DMS53 (cell line): ENCODE results near the gene CMTM8.
A peak's percentile ranks its signal among the peaks of the same experiment; 100 is the strongest.

Experiments used
- DNase-seq: peaks from one replicate; lab custom pipeline; 2025; lab: John Stamatoyannopoulos, UW

CMTM8 gene

DNA sequence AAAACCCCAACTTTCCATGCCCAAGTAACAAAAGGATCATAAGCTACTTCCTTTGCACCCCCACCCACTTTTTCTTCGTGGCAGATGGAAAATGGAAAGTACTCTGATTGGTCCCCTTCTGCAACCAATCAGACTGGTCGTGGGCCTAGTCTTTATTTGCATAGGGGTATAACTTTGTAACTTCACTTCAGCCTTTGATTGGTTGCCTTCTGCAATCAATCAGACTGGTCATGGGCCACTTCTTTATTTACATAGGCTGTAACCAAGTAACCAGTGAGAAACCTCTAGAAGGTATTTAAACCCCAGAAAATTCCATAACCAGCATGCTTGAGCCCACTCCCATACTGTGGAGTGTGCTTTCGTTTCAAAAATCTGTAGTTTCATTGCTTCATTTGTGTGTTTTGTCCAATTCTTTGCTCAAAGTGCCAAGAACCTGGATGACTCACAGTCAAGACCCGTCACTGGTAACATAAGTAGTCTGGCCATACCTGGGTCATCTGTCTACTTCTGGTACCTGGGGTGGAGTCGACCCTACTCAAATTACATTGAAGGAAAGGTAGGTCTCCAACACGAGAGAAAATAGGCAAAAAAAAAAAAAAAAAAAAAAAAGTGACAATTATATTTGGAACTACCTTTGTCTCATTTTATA, 41.9 kb downstream of the CMTM8 start:
- peak; percentile 37 for DNase-seq

DNA sequence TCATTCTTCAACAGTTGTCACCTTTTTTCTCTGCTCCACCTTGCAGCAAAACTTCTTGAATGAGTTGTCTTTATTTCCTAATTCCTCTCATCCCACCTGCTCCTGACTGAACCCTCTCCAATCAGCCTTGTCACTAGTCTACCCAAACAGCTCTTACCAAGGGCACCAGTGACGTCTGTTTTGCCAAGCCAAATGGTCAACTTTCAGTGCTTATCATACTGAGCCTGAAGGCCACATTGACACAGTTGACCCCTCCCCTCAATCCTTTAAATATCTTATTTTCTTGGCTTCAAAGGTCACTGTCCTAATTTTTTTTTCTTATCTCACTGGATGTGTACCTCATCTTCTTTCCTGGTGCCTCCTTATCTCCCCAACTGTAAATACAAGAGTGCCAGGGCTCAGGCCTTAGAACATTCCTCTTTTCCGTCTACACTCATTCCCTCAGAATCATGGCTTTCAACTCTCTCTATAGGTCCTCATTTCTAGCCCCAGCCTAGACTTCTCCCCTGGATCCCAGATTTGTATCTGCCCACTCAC, 43.2 kb downstream of the CMTM8 start:
- DNase-seq: no peak

DNA sequence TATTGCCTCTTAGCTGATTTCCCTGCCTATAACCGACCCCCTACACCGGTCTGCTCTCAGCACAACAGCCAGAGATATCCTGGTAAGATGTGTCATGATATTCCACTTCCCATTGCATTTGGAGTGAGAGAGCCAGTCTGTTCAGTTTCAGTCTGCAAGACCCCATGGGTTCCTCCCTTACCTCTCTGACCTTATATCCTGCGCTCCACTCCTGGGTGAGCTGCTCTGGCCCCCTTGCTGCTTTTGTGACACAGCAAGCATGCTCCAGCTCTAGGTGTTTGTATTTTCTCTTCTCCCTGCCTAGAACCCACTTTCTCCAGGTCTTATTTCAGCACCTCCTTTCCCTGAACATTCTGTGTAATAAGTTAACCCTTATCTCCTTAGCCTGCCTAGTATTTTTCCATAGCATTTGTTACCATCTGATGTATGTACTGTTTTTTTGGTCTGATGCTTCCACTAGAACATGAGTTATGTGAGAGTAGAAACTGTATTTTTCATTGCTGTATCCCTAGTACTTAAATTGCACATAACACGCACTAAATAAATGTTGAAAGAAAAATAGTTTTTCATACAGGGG, 44.2 kb downstream of the CMTM8 start:
- no peak for DNase-seq

DNA sequence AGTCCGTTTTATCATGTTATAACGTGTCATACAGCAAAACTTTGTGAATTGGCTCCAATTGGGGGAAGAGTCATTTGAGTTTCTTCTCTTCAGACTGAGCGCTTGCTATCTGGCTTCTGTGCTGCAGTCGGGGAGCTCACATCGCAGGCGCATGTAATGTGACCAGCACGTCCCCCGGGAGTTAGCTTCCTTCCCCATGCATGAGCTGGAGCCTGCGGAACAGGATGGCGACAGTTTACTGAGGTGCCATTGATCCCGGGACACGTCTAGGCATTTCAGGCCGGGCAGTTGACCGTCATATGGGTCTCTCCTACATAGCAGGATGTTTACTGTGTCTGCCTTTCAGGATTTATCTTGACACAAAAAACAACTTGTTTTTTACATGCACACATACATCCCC, 44.8 kb downstream of the CMTM8 start:
- no peak for DNase-seq

DNA sequence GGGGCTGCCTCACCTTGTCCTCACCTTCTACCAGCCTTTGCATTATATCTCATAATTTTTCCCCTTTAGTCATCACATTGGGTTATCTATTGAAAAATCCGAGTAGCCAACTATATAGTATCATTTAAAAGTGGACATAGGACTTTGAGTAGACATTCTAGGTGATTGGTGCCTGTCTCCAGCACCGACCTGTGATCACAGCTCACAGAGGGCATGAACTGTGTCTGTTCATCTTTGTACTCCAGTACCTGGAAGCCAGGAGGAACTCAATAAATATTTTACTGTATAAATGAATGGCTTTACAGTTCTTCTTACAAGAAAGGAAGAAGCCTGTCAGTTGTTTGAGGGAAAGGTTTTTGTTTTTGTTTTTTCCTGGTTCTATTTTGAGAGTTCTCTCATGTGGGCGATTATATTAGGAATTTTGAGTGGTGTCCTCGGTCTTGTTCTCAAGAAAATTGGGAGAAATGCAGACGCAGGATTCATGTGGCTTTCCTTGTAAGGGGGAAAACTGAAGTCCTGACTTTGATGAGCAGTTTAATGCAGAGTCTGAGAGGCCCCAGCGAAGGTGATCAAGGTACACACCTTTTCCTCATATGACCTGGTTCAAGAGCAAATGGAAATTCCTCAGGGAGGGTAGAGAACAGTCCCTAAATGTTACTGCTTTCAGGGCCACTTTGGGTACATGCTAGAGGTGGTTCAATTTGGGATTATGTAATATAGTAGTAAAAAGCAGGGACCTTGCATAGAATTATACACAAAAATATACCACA, 46.1 kb downstream of the CMTM8 start:
- no peak for DNase-seq

DNA sequence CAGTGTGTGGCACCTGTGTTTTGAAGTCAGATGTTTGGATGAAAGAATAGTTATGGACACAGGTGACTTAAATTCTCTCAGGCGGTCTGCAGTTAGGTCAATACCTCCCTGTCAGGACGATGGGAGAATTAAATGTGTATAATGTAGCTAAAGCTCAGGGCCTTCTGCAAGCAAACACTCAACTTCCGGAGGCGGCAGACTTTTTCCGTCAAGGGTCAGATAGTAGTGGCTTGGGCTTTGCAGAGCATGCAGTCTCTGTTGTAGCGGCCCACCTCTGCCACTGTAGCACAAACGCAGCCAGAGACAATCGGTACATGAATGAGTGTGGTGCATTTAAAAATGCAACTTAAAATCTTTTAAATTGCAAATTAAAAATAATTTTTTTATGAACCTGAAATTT, 47.4 kb downstream of the CMTM8 start:
- DNase-seq: no peak

DNA sequence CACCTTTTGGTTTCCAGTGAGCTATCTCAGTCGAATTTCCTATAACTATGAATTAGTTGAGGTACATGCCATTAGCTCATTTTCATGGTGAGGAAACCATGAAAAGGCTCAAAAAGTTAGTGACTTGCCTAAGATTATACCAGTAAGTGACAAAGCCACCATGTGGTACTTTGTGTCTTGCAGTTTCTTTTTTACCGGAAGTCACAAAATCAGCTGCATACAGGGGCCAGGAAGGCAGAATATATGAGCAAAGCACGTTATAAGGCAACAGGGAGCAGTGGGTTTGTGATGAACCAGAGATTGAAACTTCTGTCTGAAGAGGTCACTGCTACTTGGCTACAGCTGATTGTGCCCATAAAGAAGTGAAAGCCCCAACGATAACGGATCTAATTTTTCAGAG, 50.3 kb downstream of the CMTM8 start:
- DNase-seq: no peak

DNA sequence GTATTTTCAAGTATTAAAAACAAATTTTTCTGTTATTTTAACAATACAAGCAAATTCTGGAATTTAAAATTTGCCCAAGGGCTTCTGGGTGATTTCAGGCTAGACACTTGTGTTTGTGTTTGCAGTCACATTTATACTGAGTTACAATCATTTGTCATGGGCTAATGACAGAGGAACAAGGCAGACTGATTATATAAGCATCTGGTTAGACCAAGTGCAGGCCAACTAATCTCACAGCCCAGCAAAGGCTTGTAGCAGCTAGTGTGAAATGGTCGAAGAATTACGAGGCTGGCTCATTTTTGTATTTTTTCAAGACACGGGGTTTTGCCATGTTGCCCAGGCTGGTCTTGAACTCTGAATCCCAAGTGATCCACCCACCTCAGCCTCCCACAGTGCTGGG, 52.1 kb downstream of the CMTM8 start:
- no peak for DNase-seq

DNA sequence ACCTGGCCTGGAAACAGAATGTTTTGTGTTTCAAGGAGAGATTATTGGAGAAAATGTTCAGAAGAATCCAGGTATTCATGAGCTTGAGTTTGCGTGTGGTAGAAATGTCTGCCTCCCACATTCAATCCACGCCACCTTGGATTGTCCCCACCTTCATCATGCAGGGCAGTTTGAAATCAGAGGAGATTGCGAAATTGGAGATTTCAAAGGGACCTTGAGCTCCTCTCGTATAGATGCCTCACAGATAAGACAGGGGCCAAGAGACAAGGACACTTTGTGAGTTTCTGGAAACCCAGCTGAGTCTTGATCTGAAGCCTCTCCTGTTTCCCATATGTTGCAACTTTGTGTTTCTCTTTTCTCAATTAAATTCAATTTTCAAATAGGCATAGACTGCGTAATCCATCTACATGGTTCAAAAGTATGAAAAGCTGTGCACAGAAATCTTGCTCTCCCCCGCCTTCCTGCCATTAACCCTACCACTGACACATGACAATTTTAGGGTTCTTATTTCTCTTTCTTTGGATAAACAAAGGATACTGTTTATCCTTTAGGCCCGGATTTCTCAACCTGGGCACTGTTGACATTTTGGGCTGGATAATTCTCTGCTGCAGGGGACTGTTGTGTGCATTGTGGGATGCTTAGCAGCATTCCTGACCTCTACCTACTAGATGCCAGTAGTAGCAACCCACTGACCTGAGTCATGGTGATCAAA, 53.8 kb downstream of the CMTM8 start:
- DNase-seq: no peak

DNA sequence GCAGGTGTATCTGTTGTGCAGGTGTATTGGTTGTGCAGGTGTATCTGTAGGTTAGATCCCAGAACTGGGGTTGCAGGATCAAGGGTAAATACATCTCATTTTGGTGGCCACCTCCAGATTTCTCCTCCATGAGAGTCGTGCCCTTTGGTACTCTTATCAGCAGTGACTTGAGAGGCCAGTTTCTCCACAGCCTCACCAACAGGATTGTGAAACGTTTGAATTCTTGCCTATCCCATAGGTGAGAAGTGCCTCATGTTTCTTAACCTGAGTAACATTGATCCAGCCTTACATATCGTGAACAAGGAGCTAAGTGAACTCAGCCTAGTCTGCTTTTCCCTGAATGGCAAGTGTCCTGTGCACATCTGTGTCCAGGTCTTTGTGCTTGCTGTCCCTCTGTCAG, 55.4 kb downstream of the CMTM8 start:
- no peak for DNase-seq

DNA sequence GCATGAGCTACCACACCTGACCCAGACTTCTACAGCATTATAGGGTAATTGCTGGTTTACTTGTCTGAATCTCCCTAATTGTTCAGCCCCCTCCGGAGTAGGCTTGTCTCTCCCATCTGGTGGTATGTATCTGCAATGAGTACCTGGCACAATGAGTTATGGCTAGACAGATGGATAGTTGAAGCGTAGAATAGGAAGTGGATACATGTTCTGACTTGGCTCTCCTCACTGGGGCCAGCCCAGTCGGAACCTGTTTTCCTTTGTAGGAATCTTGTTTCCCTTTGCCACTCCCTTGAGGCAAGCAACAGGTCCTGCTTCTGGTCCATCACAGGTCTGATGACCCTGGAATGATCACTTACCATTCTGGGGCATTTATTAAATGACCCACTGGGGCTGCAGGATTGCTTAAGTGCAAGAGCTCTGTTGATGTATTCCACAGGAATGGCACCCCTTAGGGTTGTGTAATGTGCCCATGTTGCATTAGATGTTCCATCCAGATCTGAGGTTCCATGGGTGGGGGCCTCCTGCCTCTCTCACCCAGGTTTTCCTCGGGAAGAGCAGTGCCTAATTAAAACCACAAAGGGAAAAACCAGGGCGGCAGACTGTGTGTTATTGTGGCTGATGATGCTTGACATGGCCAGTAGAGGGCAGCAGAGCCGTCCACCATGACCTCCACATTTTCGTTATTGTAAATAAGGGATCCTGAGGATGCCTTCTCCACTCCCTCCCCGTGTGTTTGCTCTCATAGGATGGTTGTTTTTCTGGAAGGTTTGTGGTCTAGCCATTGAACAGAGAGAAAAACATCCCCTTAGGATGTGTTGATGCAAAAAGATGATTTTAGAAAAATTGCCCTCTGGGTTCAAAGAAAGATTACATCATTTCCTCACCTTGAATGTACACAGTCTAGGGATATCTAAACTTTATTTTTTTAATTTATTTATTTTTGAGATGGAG, 58.0 kb downstream of the CMTM8 start:
- peak; percentile 52 for DNase-seq

DNA sequence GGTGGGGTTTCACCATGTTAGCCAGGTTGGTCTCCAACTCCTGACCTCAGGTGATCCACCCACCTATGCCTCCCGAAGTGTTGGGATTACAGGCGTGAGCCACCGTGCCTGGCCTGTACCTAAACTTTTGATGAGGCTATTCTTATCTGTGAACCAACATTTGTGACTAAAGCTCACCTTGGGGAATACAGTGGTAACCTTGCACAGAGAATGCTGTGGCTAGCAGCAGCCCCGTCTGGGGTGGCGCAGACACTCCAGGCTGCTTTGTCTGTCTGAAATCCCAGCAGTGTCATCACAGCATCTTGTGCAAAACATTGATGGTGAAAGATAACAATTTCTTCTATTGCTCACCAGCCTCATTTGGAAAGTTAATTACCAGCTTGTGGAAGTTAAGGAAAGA, 58.9 kb downstream of the CMTM8 start:
- DNase-seq: no peak

DNA sequence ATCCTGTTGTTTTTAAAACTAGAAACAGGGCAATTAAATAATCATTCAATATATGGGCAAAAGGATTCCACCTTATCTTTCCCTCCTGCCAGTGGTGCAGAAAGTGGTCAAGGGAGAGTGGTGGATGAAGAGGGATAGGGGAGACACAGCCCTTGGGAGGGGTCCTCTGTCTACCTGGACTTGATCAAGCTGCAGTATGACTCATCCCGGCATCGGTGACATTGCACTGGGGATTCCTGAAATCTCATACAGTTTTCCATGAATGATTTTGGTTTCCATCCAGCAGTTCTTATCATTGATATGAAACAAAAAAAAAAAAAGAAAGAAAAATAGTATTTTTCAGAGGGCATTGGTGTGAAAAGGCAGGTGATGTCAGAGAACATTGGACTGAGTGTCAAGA, 62.9 kb downstream of the CMTM8 start:
- DNase-seq: no peak

DNA sequence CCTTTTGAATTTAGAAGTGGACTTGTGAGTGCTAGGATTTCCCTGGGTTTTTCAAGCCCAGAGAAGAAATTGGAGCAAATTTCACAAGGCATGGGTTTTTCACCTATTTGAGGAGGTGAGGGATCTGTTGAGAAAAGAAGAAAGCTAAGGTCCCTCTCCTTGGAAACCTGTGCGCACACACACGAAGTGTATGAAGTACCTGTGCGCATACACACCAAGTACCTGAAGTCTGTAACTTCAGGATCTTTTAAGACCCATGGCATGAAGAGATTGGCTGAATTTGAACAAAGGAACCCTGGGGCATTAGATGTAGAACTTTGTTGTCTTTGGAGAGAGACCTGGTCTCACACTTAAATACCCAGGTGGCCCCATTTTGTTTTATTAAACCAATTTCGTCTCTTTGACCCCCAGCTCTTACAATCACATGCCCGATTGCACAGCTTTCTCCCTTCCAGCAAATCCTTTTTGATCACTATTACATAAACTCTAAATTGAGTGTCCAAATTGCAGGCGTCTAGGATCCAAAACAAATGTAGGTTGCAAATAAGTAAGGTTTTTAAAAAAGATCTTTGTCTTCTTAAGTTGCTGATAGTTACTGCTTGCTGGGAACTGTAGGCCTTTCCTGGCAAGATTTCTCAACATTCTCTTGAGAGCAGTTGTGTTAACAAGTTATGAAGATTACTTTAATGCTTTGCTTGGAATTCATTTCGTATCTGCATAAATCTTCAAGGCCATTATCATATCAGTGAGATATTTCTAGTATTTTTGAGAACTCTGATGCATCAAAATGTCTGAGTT, 64.3 kb downstream of the CMTM8 start:
- no peak for DNase-seq

DNA sequence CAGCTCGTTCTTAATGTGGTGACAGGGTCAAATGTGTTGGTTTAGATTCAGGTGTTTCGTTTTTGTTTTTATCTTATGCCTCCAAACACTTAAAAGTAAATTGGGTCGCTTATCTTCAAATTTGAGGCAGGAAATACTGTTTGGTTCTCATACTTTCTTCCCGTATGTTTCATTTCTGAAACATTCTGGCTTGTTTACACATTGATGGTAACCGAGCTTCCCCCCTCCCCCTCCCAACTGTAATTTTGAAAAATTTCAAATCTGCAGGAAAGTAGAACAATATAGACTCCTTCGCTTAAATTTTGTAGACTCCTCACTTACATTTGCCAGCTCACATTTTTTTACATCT, 64.9 kb downstream of the CMTM8 start:
- no peak for DNase-seq

DNA sequence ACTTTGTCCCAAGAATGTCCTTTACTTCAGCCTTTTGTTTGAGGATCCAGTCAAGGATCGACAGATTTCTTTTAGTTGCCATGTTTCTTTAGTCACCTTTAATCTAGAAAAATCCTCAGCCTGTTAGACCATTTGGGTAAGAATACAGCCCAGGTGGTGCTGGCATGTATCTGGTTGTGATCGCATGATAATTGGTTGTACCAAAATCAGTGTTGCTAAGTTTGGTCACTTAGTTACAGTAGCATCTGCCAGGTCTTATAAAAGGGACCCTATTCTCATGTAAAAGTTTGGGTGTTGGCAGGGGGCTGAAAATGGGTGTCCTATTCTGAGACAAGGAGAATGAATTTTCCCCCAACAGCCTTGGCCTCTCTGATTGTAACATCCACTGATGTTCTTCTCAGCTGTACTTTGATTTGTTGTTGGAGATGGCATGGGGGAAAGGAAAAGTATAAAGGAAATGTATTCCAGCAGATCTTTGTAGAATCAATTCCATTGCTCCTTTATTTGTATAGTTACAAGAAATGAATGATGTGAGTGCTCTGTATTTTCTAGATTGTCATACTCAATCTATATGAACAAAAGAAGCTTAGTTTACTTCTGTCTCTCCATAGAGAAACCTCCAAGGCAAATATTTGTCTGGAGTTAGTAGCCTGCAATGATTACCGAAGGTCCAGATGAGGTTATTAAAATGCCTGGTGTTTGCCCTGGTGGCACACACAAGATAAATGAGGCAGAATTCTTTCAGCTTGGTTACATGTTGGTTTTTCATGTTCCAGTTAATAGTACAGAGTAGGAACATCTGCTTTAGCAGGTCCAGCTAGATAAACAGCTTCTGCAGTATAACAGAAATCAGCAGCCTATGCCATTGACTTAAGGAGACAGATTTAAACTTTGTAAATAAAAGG, 65.7 kb downstream of the CMTM8 start:
- peak; percentile 32 for DNase-seq

DNA sequence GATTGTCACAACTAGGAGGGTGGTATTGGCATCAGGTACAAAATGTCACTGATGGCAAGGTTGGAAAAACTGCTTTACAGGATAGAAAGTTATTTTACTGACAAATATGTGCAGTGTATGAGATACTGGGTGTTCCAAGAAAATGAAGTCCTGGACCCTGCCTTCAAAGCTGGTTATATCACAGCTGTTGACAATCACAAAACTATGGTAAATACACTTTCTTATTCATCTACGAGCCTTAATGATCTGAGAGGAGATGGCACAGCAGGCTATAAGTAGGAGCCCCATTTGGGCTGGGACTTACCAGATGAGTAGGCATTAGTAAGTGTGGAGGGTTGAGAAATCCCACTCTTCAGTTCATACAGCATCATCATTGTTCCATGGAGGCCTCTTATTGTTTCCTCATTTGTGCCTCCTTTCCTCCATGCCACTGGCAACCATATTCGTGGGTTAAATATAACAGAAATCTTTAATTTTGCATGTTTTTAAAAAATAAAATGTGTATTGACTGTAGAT, 66.9 kb downstream of the CMTM8 start:
- DNase-seq: no peak

DNA sequence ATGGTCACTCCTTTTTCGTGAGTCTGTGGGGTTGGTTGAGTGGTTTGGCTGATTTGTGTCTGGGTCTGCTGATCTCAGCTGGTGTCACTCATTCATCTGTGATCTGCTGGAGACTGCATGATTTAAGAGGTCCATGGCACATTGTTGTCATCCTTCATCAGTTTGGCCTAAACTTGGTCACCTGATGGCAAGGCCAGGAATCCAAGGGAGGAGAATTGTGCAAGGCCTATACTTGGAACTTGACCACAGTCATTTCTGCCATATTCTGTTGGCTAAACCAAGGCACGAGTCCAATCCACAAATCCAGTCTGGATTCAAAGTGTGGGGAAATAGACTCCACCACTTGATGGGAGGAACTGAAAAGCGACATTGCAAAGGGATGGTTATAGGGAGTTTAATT, 67.6 kb downstream of the CMTM8 start:
- no peak for DNase-seq

DNA sequence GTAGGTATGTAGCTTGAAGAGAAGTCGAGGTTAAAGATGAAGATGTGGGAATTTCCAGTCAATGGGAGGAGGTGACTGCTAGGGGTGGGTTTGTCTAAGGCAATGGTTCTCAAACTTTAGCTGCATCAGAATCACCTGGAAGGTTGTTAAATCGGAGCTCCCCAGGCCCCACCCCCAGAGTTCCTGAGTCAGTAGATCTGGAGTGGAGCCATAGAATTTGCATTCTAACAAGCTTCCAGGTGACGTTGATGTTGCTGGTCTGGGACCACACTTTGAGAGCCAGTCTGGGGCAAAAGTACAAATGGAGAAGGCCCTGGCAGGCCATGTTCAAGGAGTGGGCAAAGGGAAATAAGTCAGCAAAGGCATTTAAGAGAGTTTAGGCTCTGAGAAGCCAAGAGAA, 69.1 kb downstream of the CMTM8 start:
- DNase-seq: no peak
